Ishikawa (cell line): Measurements from ENCODE around the gene RCL1.

Source experiments
- MAX ChIP-seq: IDR thresholded peaks from 2 replicates; pipeline ENCODE4 v1.6.1; 2012
- REST ChIP-seq: IDR thresholded peaks from 2 replicates; pipeline ENCODE4 v1.6.1; 2012; ENCODE audit warnings: low read depth, mild to moderate bottlenecking
- YY1 ChIP-seq: IDR thresholded peaks from 2 replicates; pipeline ENCODE4 v1.6.1; 2012; ENCODE audit warnings: low read depth

- TF ChIP-seq YY1 (no peak), MAX (no peak), REST (no peak)
Observed at GRCh38 chr9:4748612-4749011, 44.1 kb upstream of the RCL1 start.
